Measurements from ENCODE around the gene CD3E.

GRCh38 chr11:118295199-118295598 is 9.3 kb upstream of the CD3E start:
- TF ChIP-seq CTCF (IDR thresholded peaks at IDR 0.05) (no peak), POLR2A (IDR thresholded peaks at IDR 0.05) (no peak)

Data from uterus (tissue), 2 donors.